Measurements from ENCODE around the gene OR7G3. TPM values are rescaled to one million over a fixed set of nuclear protein-coding genes. Genes with fewer than 3 reads are reported as not detected.

Gene OR7G3
- total RNA-seq, 3 donors from 2014 or later (not counting 1 experiment from before 2014, with no cell fraction given) = not detected

GRCh38 chr19:9109959-9110358 lies 16.8 kb downstream of the OR7G3 start:
- 76% methylated on average over 2 of the region's 2 CpGs for WGBS (ENCODE audit: insufficient coverage)
- Histone ChIP-seq H3K4me3 (ENCODE audit: low read length) (no peak overlapping the region), H3K4me1 (ENCODE audit: control insufficient read depth, insufficient read depth, low read length) (no peaks in the 10 kb centered on the region), H3K9me3 (ENCODE audit: control insufficient read depth, insufficient read depth, low read length) (no peaks in the 10 kb centered on the region), H3K36me3 (ENCODE audit: control insufficient read depth, insufficient read depth, low read length) (no peaks in the 10 kb centered on the region), H3K27me3 (ENCODE audit: control insufficient read depth, insufficient read depth, low read length) (no peaks in the 10 kb centered on the region), H3K27ac (ENCODE audit: low read length) (no peak overlapping the region)
- DNase-seq (no peak), ATAC-seq (no peak)
- Mint-ChIP-seq H3K36me3 (no peaks in the 10 kb centered on the region), H3K9me3 (no peaks in the 10 kb centered on the region), H3K4me3 (no peak overlapping the region), H3K27ac (no peak overlapping the region), H3K4me1 (no peaks in the 10 kb centered on the region), H3K27me3 (ENCODE audit: low read depth in 2 of 2) (peaks cover 5 to 22% of the 10 kb centered on the region in 2 donors)
- intact Hi-C loops (cut with micrococcal nuclease) = no loop called here
- no peak for TF ChIP-seq CTCF (IDR thresholded peaks at IDR 0.05)

DNA sequence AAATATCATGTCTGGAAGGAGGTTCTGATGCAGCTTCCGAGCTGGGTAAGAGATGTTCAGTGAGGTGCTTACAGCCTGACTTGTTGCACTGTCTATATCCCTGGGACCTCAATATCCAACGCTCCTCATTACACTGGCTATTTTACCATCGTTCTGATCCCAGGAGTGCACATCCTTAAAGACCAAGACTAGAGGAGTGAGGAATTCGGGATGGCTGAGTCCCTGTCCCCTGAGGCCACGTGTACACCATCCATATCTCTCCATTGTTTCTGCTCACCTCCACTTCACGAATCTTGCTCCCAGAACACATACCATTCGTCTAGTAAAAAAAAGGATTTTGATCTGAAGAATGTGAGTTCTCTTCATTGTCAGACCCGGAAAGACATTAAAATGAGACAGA lies 19.4 kb downstream of the OR7G3 start, which contains the start of gene OR7G2:
TSS of gene OR7G2 (minus strand) at position 101 of the 400 bp plus-strand sequence. CDS start 4,232 bp downstream, outside the sequence.
- intact Hi-C loops (cut with micrococcal nuclease) = no loop called here
- Mint-ChIP-seq H3K4me1 (no peaks in the 10 kb centered on the region), H3K9me3 (no peaks in the 10 kb centered on the region), H3K27me3 (ENCODE audit: low read depth in 2 of 2) (peaks cover 11 to 30% of the 10 kb centered on the region in 2 donors), H3K27ac (no peak within 1 kb of the TSS), H3K36me3 (no peaks in the 10 kb centered on the region), H3K4me3 (no peak within 1 kb of the TSS)
- Histone ChIP-seq H3K9me3 (ENCODE audit: control insufficient read depth, insufficient read depth, low read length) (no peaks in the 10 kb centered on the region), H3K4me1 (ENCODE audit: control insufficient read depth, insufficient read depth, low read length) (no peaks in the 10 kb centered on the region), H3K27ac (ENCODE audit: low read length) (no peak within 1 kb of the TSS), H3K27me3 (ENCODE audit: control insufficient read depth, insufficient read depth, low read length) (no peaks in the 10 kb centered on the region), H3K36me3 (ENCODE audit: control insufficient read depth, insufficient read depth, low read length) (no peaks in the 10 kb centered on the region), H3K4me3 (ENCODE audit: low read length) (no peak within 1 kb of the TSS)
- no peak for ATAC-seq
- TF ChIP-seq CTCF (IDR thresholded peaks at IDR 0.05) = no peak
- WGBS (ENCODE audit: insufficient coverage) = 71% methylated on average over 7 of the region's 8 CpGs
- no peak for DNase-seq

GRCh38 chr19:9086761-9087160 lies 40.0 kb downstream of the OR7G3 start, which contains the start of gene OR1M1:
TSS of gene OR1M1 (plus strand) at chr19:9087061. CDS start at chr19:9093245, 6,184 bp downstream.
- Mint-ChIP-seq H3K27me3 (ENCODE audit: low read depth in 2 of 2) (peaks cover 3 to 14% of the 10 kb centered on the region in 2 donors), H3K4me3 (no peak within 1 kb of the TSS), H3K4me1 (no peaks in the 10 kb centered on the region), H3K27ac (no peak within 1 kb of the TSS), H3K36me3 (no peaks in the 10 kb centered on the region), H3K9me3 (no peaks in the 10 kb centered on the region)
- intact Hi-C loops (cut with micrococcal nuclease) = no loop called here
- Histone ChIP-seq H3K4me1 (ENCODE audit: control insufficient read depth, insufficient read depth, low read length) (no peaks in the 10 kb centered on the region), H3K36me3 (ENCODE audit: control insufficient read depth, insufficient read depth, low read length) (no peaks in the 10 kb centered on the region), H3K27me3 (ENCODE audit: control insufficient read depth, insufficient read depth, low read length) (no peaks in the 10 kb centered on the region), H3K9me3 (ENCODE audit: control insufficient read depth, insufficient read depth, low read length) (no peaks in the 10 kb centered on the region), H3K4me3 (ENCODE audit: low read length) (no peak within 1 kb of the TSS), H3K27ac (ENCODE audit: low read length) (no peak within 1 kb of the TSS)
- ATAC-seq = no peak
- DNase-seq = no peak
- TF ChIP-seq CTCF (IDR thresholded peaks at IDR 0.05) = no peak
- 75% methylated on average over 1 of the region's 2 CpGs for WGBS (ENCODE audit: insufficient coverage)

- TF ChIP-seq CTCF (IDR thresholded peaks at IDR 0.05) = no peak
- Mint-ChIP-seq H3K27ac (no peak overlapping the region), H3K4me3 (no peak overlapping the region), H3K4me1 (peaks cover 0 to 3% of the 10 kb centered on the region in 2 donors), H3K36me3 (no peaks in the 10 kb centered on the region), H3K9me3 (no peaks in the 10 kb centered on the region), H3K27me3 (ENCODE audit: low read depth in 2 of 2) (peaks cover 0 to 8% of the 10 kb centered on the region in 2 donors)
- H3K9me3 ChIP-seq (ENCODE audit: control insufficient read depth, insufficient read depth, low read length) = no peaks in the 10 kb centered on the region
- no peak overlapping the region for H3K27ac ChIP-seq (ENCODE audit: low read length)
- ATAC-seq (no peak), DNase-seq (no peak)
- H3K4me1 ChIP-seq (ENCODE audit: control insufficient read depth, insufficient read depth, low read length) = peaks cover 2% of the 10 kb centered on the region
- intact Hi-C loops (cut with micrococcal nuclease) = loop anchor here (5.0 kb wide), 1 partner anchor 426 kb away; no protein-coding TSS in a partner anchor
- WGBS (ENCODE audit: insufficient coverage) = 100% methylated on average over 3 of the region's 4 CpGs
- H3K27me3 ChIP-seq (ENCODE audit: control insufficient read depth, insufficient read depth, low read length) = no peaks in the 10 kb centered on the region
- no peak overlapping the region for H3K4me3 ChIP-seq (ENCODE audit: low read length)
- no peaks in the 10 kb centered on the region for H3K36me3 ChIP-seq (ENCODE audit: control insufficient read depth, insufficient read depth, low read length)
These were observed 48.1 kb downstream of the OR7G3 start for GRCh38 chr19:9078651-9079050.
